Stimulated activated CD4-positive, alpha-beta T cell treated with anti-CD3 and anti-CD28 coated beads, Interleukin-15, amount 100 ng/mL, for 24 hours (primary cell): ENCODE measurements around the gene SYVN1.
A peak's percentile ranks its signal among the peaks of the same experiment; 100 is the strongest.
"Not testable (repeated sequence)": the region's sequence is repeated elsewhere in the genome, so short reads cannot be mapped to it uniquely, and the experiment has no call there.

Experiments
- DNase-seq: peaks from one replicate; pipeline ENCODE4 v3.0.0-alpha.2; 2020

The SYVN1 gene

GRCh38 chr11:65150509-65151299 is 16.4 kb upstream of the SYVN1 start:
- peak; percentile 53 for DNase-seq

GRCh38 chr11:65150131-65150508 is 15.8 kb upstream of the SYVN1 start:
- DNase-seq, result not testable (repeated sequence)

GRCh38 chr11:65148657-65149056 is 14.3 kb upstream of the SYVN1 start:
- no peak for DNase-seq

- DNase-seq, result no peak
These were observed 13.2 kb upstream of the SYVN1 start for GRCh38 chr11:65147352-65148075.

- DNase-seq, result no peak
These were observed 7.7 kb upstream of the SYVN1 start for GRCh38 chr11:65141896-65142494.

- no peak for DNase-seq
These were observed 2.3 kb upstream of the SYVN1 start for GRCh38 chr11:65136515-65137096.

GRCh38 chr11:65135633-65136145 is 1.4 kb upstream of the SYVN1 start:
- peak; percentile 19 for DNase-seq

GRCh38 chr11:65134952-65135632 is 773 bp upstream of the SYVN1 start:
- peak; percentile 87 for DNase-seq

GRCh38 chr11:65133724-65134123 is 595 bp downstream of the SYVN1 start:
- DNase-seq, result no peak

GRCh38 chr11:65132988-65133700 is 1.2 kb downstream of the SYVN1 start:
- peak; percentile 84 for DNase-seq

GRCh38 chr11:65132238-65132987 is 1.9 kb downstream of the SYVN1 start:
- DNase-seq, result no peak

- no peak for DNase-seq
These were observed 2.5 kb downstream of the SYVN1 start for GRCh38 chr11:65131895-65132237.

GRCh38 chr11:65131417-65131776 is 2.9 kb downstream of the SYVN1 start:
- no peak for DNase-seq

GRCh38 chr11:65130631-65131416 is 3.5 kb downstream of the SYVN1 start:
- no peak for DNase-seq

- DNase-seq, result no peak
These were observed 4.5 kb downstream of the SYVN1 start for GRCh38 chr11:65129649-65130441.

- no peak for DNase-seq
These were observed 5.9 kb downstream of the SYVN1 start for GRCh38 chr11:65128182-65129145.

- no peak for DNase-seq
These were observed 6.7 kb downstream of the SYVN1 start for GRCh38 chr11:65127473-65128181.
